A549 treated with RU486 at 1 μM for 4 hours (cell line): Measurements from ENCODE around the gene CERS3. TPM values are rescaled to one million over a fixed set of nuclear protein-coding genes. Genes with fewer than 3 reads are reported as not detected.

ENCODE experiments used
- total RNA-seq: library from RNA; stranded (reverse); fragments of 200-300 nt; extraction: Qiagen RNA extraction; gene quantifications from 5 replicates; pipeline ENCODE4 v1.2.3, GENCODE V29; 2022; ENCODE audit warnings: low read depth

The CERS3 gene
- not detected in 5 replicates for total RNA-seq

DNA sequence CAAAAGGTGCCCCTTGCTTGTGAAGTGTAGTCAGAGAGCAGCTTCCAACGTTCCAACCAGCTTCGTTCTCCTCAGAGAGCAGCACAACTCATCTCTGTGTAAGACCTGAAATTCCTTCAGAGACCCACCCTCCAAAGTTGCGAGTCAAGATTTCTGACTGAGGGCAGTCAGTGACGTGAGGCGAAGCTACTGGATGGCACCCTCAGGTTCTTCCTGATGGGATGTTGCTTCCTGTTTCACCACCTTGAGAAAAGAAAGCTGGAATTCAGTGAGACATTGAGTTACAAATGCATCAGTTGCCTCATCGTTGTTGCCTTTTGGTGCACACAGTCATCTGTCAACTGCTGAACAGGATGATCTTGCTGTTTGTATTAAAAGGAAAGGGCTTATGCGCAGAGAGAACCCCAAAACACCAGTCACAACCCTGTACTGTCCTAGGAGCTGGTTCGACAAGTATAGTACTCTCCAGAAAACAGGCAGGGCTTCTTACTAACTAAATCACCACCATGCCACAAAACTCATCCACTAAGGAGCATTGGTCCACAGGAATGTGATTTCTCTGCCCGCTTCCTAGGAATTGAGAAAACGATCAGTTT is at the start of gene CERS3:
Gene CERS3, minus strand, starts transcription at position 118 of the 596 bp plus-strand sequence. CDS start 27,101 bp downstream, outside the sequence.

Other genes with a start within 250 kb of the CERS3 start
- gene ADAMTS17, start 187.0 kb downstream of the CERS3 start, total RNA-seq, result 0.03 to 0.09 TPM (median 0.07 TPM) in 3 of 5 replicates, not detected in the others
- gene LINS1, start 73.2 kb upstream of the CERS3 start, total RNA-seq, result 7.1 to 13.1 TPM (median 10.7 TPM) in 5 replicates
- gene ASB7, start 73.6 kb upstream of the CERS3 start, total RNA-seq, result 9.8 to 12.5 TPM (median 11.8 TPM) in 5 replicates